ENCODE data around the gene PRKG1.

GRCh38 chr10:51928162-51928561 lies 853.9 kb downstream of the PRKG1 start:
- TF ChIP-seq POLR2AphosphoS5 (IDR thresholded peaks at IDR 0.05; ENCODE audit: low read depth, low read length) = no peak
- no peak for TF ChIP-seq REST (IDR thresholded peaks at IDR 0.05; ENCODE audit: insufficient read depth in 1 of 2, low read depth in 2 of 2, low read length in 2 of 2)
- TF ChIP-seq SIN3A (IDR thresholded peaks at IDR 0.05; ENCODE audit: borderline replicate concordance, insufficient read depth, low read length) = no peak
